Measurements from ENCODE around the gene NKAIN2. TPM values are rescaled to one million over a fixed set of nuclear protein-coding genes. Genes with fewer than 3 reads are reported as not detected.

Gene NKAIN2
- polyA plus RNA-seq, 1 donor (not counting 4 experiments of a cell fraction or from before 2014, with no cell fraction given) = 0.13 TPM

DNA sequence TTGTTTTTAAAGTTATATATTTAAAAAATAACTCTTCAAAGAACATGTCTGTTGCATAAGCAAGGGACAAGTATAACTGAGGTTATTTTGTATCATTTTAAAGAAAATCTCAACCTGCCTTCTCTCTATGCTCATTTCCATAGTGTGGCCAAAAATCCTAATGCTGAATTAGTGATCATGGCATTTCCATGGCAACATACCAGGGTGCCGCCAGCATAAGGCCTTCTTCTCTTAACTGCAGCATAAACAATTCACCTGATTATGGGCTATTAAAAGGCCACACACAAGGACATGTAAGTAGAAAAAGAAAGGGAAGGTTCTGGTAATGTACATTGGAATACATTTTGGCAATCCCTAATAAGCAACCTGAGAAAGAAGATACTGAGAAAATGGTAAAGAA lies 1063.5 kb downstream of the NKAIN2 start:
- no peak overlapping the region for H3K9ac ChIP-seq (ENCODE audit: control insufficient read depth, extremely low read depth, insufficient read depth, low read length)
- FAIRE-seq = no peak

DNA sequence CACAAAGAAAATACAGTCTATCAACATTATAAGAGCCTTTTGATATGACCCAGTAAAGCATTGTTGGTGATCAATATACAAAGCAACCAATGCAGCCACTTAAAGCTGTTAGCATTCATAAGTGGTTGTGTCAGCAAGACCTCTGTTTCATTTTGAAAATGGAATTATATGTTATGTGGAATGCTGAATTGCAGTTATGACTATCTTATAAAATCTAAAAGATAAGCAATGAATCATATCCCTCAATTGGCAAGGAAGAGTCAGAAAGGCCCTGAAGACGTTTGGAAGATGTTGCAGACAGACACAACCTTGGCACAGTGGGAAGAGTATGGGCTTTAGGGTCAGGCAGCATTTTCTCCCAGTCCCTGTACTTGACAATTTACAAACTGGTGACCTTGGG lies 1064.8 kb downstream of the NKAIN2 start:
- Histone ChIP-seq H3K4me3 (ENCODE audit: control insufficient read depth in 2 of 3, extremely low read depth in 1 of 3, insufficient read depth in 2 of 3, low read depth in 1 of 3, low read length in 3 of 3) (no peak overlapping the region), H3K4me1 (ENCODE audit: control insufficient read depth, extremely low read depth, insufficient read depth, low read length) (peaks cover 9% of the 10 kb centered on the region), H3K4me2 (ENCODE audit: control insufficient read depth, extremely low read depth, insufficient read depth, low read depth, low read length) (peak overlapping the region; percentile 12), H3K9ac (ENCODE audit: control insufficient read depth, extremely low read depth, insufficient read depth, low read length) (no peak overlapping the region), H4K20me1 (ENCODE audit: control insufficient read depth, extremely low read depth, insufficient read depth, low read length) (no peaks in the 10 kb centered on the region), H3K9me3 (ENCODE audit: control insufficient read depth, low read depth, low read length) (no peaks in the 10 kb centered on the region), H3K9me1 (ENCODE audit: control insufficient read depth, extremely low read depth, insufficient read depth, low read length) (no peaks in the 10 kb centered on the region), H2AFZ (ENCODE audit: control insufficient read depth, low read length) (no peak overlapping the region), H3K27ac (ENCODE audit: control insufficient read depth, insufficient read depth, low read length) (no peak overlapping the region), H3K79me2 (ENCODE audit: control insufficient read depth, insufficient read depth, low read length) (no peaks in the 10 kb centered on the region), H3K27me3 (ENCODE audit: control insufficient read depth, extremely low read depth, insufficient read depth, low read length) (no peaks in the 10 kb centered on the region), H3K36me3 (ENCODE audit: control insufficient read depth in 2 of 2, extremely low read depth in 1 of 2, insufficient read depth in 2 of 2, low read length in 2 of 2) (no peaks in the 10 kb centered on the region)
- no peak for TF ChIP-seq EZH2 (IDR thresholded peaks at IDR 0.05; ENCODE audit: low read length)
- TF ChIP-seq, protein P1, sequence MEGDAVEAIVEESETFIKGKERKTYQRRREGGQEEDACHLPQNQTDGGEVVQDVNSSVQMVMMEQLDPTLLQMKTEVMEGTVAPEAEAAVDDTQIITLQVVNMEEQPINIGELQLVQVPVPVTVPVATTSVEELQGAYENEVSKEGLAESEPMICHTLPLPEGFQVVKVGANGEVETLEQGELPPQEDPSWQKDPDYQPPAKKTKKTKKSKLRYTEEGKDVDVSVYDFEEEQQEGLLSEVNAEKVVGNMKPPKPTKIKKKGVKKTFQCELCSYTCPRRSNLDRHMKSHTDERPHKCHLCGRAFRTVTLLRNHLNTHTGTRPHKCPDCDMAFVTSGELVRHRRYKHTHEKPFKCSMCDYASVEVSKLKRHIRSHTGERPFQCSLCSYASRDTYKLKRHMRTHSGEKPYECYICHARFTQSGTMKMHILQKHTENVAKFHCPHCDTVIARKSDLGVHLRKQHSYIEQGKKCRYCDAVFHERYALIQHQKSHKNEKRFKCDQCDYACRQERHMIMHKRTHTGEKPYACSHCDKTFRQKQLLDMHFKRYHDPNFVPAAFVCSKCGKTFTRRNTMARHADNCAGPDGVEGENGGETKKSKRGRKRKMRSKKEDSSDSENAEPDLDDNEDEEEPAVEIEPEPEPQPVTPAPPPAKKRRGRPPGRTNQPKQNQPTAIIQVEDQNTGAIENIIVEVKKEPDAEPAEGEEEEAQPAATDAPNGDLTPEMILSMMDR (optimal IDR thresholded peaks at IDR 0.05 in 1 of 3, IDR thresholded peaks at IDR 0.05 in 1 of 3, conservative IDR thresholded peaks at IDR 0.05 in 1 of 3; ENCODE audit: extremely low read depth in 1 of 3, insufficient read depth in 2 of 3, low read length in 3 of 3) = no peak
- no peak for DNase-seq (ENCODE audit: low read depth, low spot score)
- dilution Hi-C loops (cut with MboI; ENCODE audit: extremely low pct_ligation_motif_present, low sequenced_read_pairs) = no loop called here
- FAIRE-seq = peak; percentile 61

More for the DNA sequence above, 1063.5 kb downstream of the NKAIN2 start:
- Histone ChIP-seq H3K27ac (ENCODE audit: control insufficient read depth, insufficient read depth, low read length) (no peak overlapping the region), H3K79me2 (ENCODE audit: control insufficient read depth, insufficient read depth, low read length) (no peaks in the 10 kb centered on the region), H3K4me1 (ENCODE audit: control insufficient read depth, extremely low read depth, insufficient read depth, low read length) (peaks cover 9% of the 10 kb centered on the region), H4K20me1 (ENCODE audit: control insufficient read depth, extremely low read depth, insufficient read depth, low read length) (no peaks in the 10 kb centered on the region), H3K9me1 (ENCODE audit: control insufficient read depth, extremely low read depth, insufficient read depth, low read length) (no peaks in the 10 kb centered on the region), H3K36me3 (ENCODE audit: control insufficient read depth in 2 of 2, extremely low read depth in 1 of 2, insufficient read depth in 2 of 2, low read length in 2 of 2) (no peaks in the 10 kb centered on the region), H3K9me3 (ENCODE audit: control insufficient read depth, low read depth, low read length) (no peaks in the 10 kb centered on the region), H3K4me2 (ENCODE audit: control insufficient read depth, extremely low read depth, insufficient read depth, low read depth, low read length) (no peak overlapping the region), H3K27me3 (ENCODE audit: control insufficient read depth, extremely low read depth, insufficient read depth, low read length) (no peaks in the 10 kb centered on the region), H2AFZ (ENCODE audit: control insufficient read depth, low read length) (no peak overlapping the region), H3K4me3 (ENCODE audit: control insufficient read depth in 2 of 3, extremely low read depth in 1 of 3, insufficient read depth in 2 of 3, low read depth in 1 of 3, low read length in 3 of 3) (no peak overlapping the region)
- dilution Hi-C loops (cut with MboI; ENCODE audit: extremely low pct_ligation_motif_present, low sequenced_read_pairs) = no loop called here
- DNase-seq (ENCODE audit: low read depth, low spot score) = no peak
- no peak for TF ChIP-seq EZH2 (IDR thresholded peaks at IDR 0.05; ENCODE audit: low read length)
- TF ChIP-seq, protein P1 (optimal IDR thresholded peaks at IDR 0.05 in 1 of 3, IDR thresholded peaks at IDR 0.05 in 1 of 3, conservative IDR thresholded peaks at IDR 0.05 in 1 of 3; ENCODE audit: extremely low read depth in 1 of 3, insufficient read depth in 2 of 3, low read length in 3 of 3) = no peak
